ENCODE results near the gene NF1. TPM values are rescaled to one million over a fixed set of nuclear protein-coding genes. Genes with fewer than 3 reads are reported as not detected.

Gene NF1
- polyA plus RNA-seq, 3 donors: 1.2 to 7.4 (median 2.1) TPM

- Mint-ChIP-seq H3K9me3 (no peaks in the 10 kb centered on the region), H3K4me1 (peaks cover 4% of the 10 kb centered on the region), H3K36me3 (peaks cover 49 to 55% of the 10 kb centered on the region in 2 donors), H3K27me3 (ENCODE audit: low read depth in 3 of 3) (no peaks in the 10 kb centered on the region), H3K4me3 (no peak overlapping the region), H3K27ac (no peak overlapping the region)
- no peak overlapping the region for H2AFZ ChIP-seq (ENCODE audit: insufficient read depth, low read depth, low read length, poor library complexity, severe bottlenecking)
- H4K20me1 ChIP-seq (ENCODE audit: insufficient read depth, low read length): no peaks in the 10 kb centered on the region
- H3K4me1 ChIP-seq (ENCODE audit: control insufficient read depth in 1 of 2, insufficient read depth in 2 of 2, low read length in 2 of 2): no peaks in the 10 kb centered on the region
- H3K36me3 ChIP-seq (replicated peaks in 1 of 2; ENCODE audit: control insufficient read depth in 1 of 2, insufficient read depth in 2 of 2, low read length in 2 of 2): peaks cover 10 to 58% of the 10 kb centered on the region in 2 donors
- no peak for TF ChIP-seq CTCF (IDR thresholded peaks at IDR 0.05)
- intact Hi-C loops (cut with micrococcal nuclease): no loop called here
- H3K27ac ChIP-seq (ENCODE audit: low read depth in 1 of 2, low read length in 2 of 2): no peak overlapping the region
- H3K9me3 ChIP-seq (replicated peaks in 1 of 2; ENCODE audit: control insufficient read depth in 1 of 2, insufficient read depth in 1 of 2, low read length in 2 of 2): no peaks in the 10 kb centered on the region
- H3K4me2 ChIP-seq (replicated peaks; ENCODE audit: extremely low read depth, low read length, poor library complexity, severe bottlenecking): no peak overlapping the region
- no peaks in the 10 kb centered on the region for H3K27me3 ChIP-seq (ENCODE audit: control insufficient read depth in 2 of 2, insufficient read depth in 2 of 2, low read length in 2 of 2)
- 100% methylated on average over 1 of the region's 2 CpGs for WGBS (ENCODE audit: insufficient coverage)
- no peak overlapping the region for H3K9ac ChIP-seq (ENCODE audit: insufficient read depth, low read length, poor library complexity, severe bottlenecking)
- no peaks in the 10 kb centered on the region for H3K79me2 ChIP-seq (ENCODE audit: insufficient read depth, low read length)
- no peak overlapping the region for H3K4me3 ChIP-seq (replicated peaks in 1 of 3; ENCODE audit: low read depth in 2 of 3, low read length in 3 of 3)
- DNase-seq: no peak
Observed at GRCh38 chr17:31357091-31357490, 262.3 kb downstream of the NF1 start.

- H3K27ac Mint-ChIP-seq: no peak overlapping the region
- Histone ChIP-seq H3K9me3 (replicated peaks in 1 of 2; ENCODE audit: control insufficient read depth in 1 of 2, insufficient read depth in 1 of 2, low read length in 2 of 2) (no peaks in the 10 kb centered on the region), H2AFZ (ENCODE audit: insufficient read depth, low read depth, low read length, poor library complexity, severe bottlenecking) (no peak overlapping the region), H3K79me2 (ENCODE audit: insufficient read depth, low read length) (no peaks in the 10 kb centered on the region), H3K27ac (ENCODE audit: low read depth in 1 of 2, low read length in 2 of 2) (no peak overlapping the region), H3K9ac (ENCODE audit: insufficient read depth, low read length, poor library complexity, severe bottlenecking) (no peak overlapping the region), H3K4me1 (ENCODE audit: control insufficient read depth in 1 of 2, insufficient read depth in 2 of 2, low read length in 2 of 2) (no peaks in the 10 kb centered on the region), H3K27me3 (ENCODE audit: control insufficient read depth in 2 of 2, insufficient read depth in 2 of 2, low read length in 2 of 2) (no peaks in the 10 kb centered on the region), H3K36me3 (replicated peaks in 1 of 2; ENCODE audit: control insufficient read depth in 1 of 2, insufficient read depth in 2 of 2, low read length in 2 of 2) (peaks cover 10 to 59% of the 10 kb centered on the region in 2 donors), H3K4me2 (replicated peaks; ENCODE audit: extremely low read depth, low read length, poor library complexity, severe bottlenecking) (no peak overlapping the region), H3K4me3 (replicated peaks in 1 of 3; ENCODE audit: low read depth in 2 of 3, low read length in 3 of 3) (no peak overlapping the region), H4K20me1 (ENCODE audit: insufficient read depth, low read length) (no peaks in the 10 kb centered on the region)
- DNase-seq: no peak
- peaks cover 0 to 1% (median 0%) of the 10 kb centered on the region in 7 donors for H3K9me3 Mint-ChIP-seq
- H3K4me1 Mint-ChIP-seq: peaks cover 5% of the 10 kb centered on the region
- peaks cover 46 to 54% of the 10 kb centered on the region in 2 donors for H3K36me3 Mint-ChIP-seq
- no CpG with 5 or more reads among the region's 3 CpGs for WGBS (ENCODE audit: insufficient coverage)
- TF ChIP-seq CTCF (IDR thresholded peaks at IDR 0.05): no peak
- no peak overlapping the region for H3K4me3 Mint-ChIP-seq
- no peaks in the 10 kb centered on the region for H3K27me3 Mint-ChIP-seq (ENCODE audit: low read depth in 3 of 3)
- intact Hi-C loops (cut with micrococcal nuclease): no loop called here
Observed at GRCh38 chr17:31357839-31358394, 263.1 kb downstream of the NF1 start.
